ENCODE data around the gene PRICKLE1. TPM values are rescaled to one million over a fixed set of nuclear protein-coding genes. Genes with fewer than 3 reads are reported as not detected.

PRICKLE1 gene
- total and polyA plus RNA-seq, 2 of the 4 experiments (the other 2 are of a cell fraction): 21.3 to 21.7 TPM

DNA sequence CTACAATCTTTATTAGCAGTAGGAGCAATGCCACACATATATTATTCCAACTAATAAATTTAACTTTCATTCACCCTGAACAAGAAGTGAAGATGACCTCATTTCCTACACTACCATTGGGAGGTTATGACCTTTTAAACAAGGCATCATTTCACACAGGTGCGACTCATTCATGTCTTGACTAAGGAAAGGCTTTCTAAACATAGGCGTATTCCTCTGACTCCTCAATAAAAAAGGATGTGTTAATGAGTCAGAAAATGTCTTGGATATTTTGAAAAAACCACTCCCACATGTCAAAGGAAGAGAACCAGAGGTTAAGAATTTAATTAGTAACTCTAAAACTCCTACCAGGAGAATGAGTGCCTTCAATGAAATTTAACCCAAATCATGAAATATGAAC, 115.2 kb downstream of the PRICKLE1 start:
- ATAC-seq (ENCODE audit: low read depth) (peak; percentile 15), DNase-seq (peak; percentile 82)
- Histone ChIP-seq H2BK20ac (ENCODE audit: low read depth, low read length) (peak overlapping the region; percentile 93), H3K56ac (ENCODE audit: extremely low read depth, insufficient read depth, low read length) (no peak overlapping the region), H4K5ac (ENCODE audit: low read depth, low read length) (no peak overlapping the region), H3K14ac (replicated peaks; ENCODE audit: low read depth, low read length) (no peak overlapping the region), H2BK15ac (ENCODE audit: low read depth, low read length) (no peak overlapping the region), H2BK120ac (ENCODE audit: low read depth, low read length) (no peak overlapping the region), H3K4me2 (ENCODE audit: low read depth, low read length) (peak overlapping the region; percentile 29; the same call in 1 of the 2 replicates), H3K9ac (ENCODE audit: low read depth, low read length) (no peak overlapping the region), H3K4ac (ENCODE audit: low read depth, low read length) (no peak overlapping the region), H2AK5ac (ENCODE audit: low read depth, low read length) (no peak overlapping the region), H3K27ac (ENCODE audit: insufficient read depth, low read length) (no peak overlapping the region), H3K27me3 (ENCODE audit: control insufficient read depth, insufficient read depth, low read length) (no peaks in the 10 kb centered on the region), H3K9me3 (ENCODE audit: control insufficient read depth, insufficient read depth, low read length) (no peaks in the 10 kb centered on the region), H3K4me1 (ENCODE audit: control insufficient read depth, insufficient read depth, low read length) (peaks cover 18% of the 10 kb centered on the region), H3K18ac (ENCODE audit: low read depth, low read length) (peak overlapping the region; percentile 24; the same call in 1 of the 2 replicates), H4K8ac (ENCODE audit: low read depth in 2 of 2, low read length in 2 of 2) (no peak overlapping the region), H2AK9ac (replicated peaks; ENCODE audit: low read depth, low read length, poor library complexity) (no peak overlapping the region), H4K91ac (ENCODE audit: insufficient read depth, low read depth, low read length) (no peak overlapping the region), H3K36me3 (ENCODE audit: control insufficient read depth, insufficient read depth, low read length) (peaks cover 3% of the 10 kb centered on the region), H3K23ac (ENCODE audit: low read depth, low read length) (no peak overlapping the region), H3K4me3 (ENCODE audit: insufficient read depth, low read depth, low read length) (no peak overlapping the region), H3K9me1 (ENCODE audit: insufficient read depth, low read length) (peaks cover 17% of the 10 kb centered on the region), H2AFZ (replicated peaks; ENCODE audit: low read length, poor library complexity) (no peak overlapping the region), H2BK5ac (ENCODE audit: low read depth, low read length, poor library complexity, severe bottlenecking) (peak overlapping the region; percentile 66), H3K79me1 (ENCODE audit: low read depth in 1 of 2, low read length in 2 of 2) (peaks cover 16 to 65% of the 10 kb centered on the region in 2 experiments), H4K20me1 (ENCODE audit: insufficient read depth, low read length) (peaks cover 11% of the 10 kb centered on the region; the same call in 1 of the 2 replicates)
- no CpG with 5 or more reads among the region's 2 CpGs for WGBS, 2 experiments (ENCODE audit: extremely low coverage in 2 of 2, insufficient read length in 1 of 2)
- ChIA-PET CTCF (interaction anchor here (0.7 to 1.9 kb wide), 2 partner anchors 9 to 774 kb away, joined by 3 to 8 read pairs; no protein-coding TSS in a partner anchor), POLR2A (ENCODE audit: unreplicated experiment) (interaction anchor here (0.5 kb wide), 1 partner anchor 10 kb away, joined by 4 read pairs; no protein-coding TSS in a partner anchor)
- in situ Hi-C loops (cut with MboI; ENCODE audit: low sequenced_read_pairs) (no loop called here), dilution Hi-C loops (cut with HindIII; ENCODE audit: low sequenced_read_pairs, unreplicated experiment) (no loop called here), intact Hi-C loops (cut with micrococcal nuclease) (no loop called here)
- no TSS peak for BruUV-seq (replicated peaks)
- TF ChIP-seq FOS (IDR thresholded peaks at IDR 0.05; ENCODE audit: low read depth, low read length): 0 out of 2 replicates have a peak, but pooled peaks have one; percentile 16
- TF ChIP-seq POLR2A (IDR thresholded peaks at IDR 0.05; ENCODE audit: low read depth, low read length): no peak
